Endothelial cell of umbilical vein (primary cell): ENCODE results near the gene PDLIM1.

Source experiments
- EZH2 ChIP-seq: IDR thresholded peaks from 2 replicates; pipeline ENCODE4 v1.6.1; 2012; ENCODE audit warnings: borderline replicate concordance, low read depth, mild to moderate bottlenecking, moderate library complexity, low read length, inconsistent platforms; ENCODE audit not compliant: severe bottlenecking
- POLR2A ChIP-seq: IDR thresholded peaks from 2 replicates; pipeline ENCODE4 v1.6.1; 2012; ENCODE audit warnings: low read depth, mild to moderate bottlenecking, control low read depth, low read length
- POLR2AphosphoS5 ChIP-seq: IDR thresholded peaks from 2 replicates; pipeline ENCODE4 v1.6.1; 2012; ENCODE audit warnings: low read depth, mild to moderate bottlenecking, control low read depth, low read length, moderate library complexity; ENCODE audit not compliant: insufficient read depth
- TF ChIP-seq, protein P1 (sequence below), 2 donors: IDR thresholded peaks; 1 replicate in 1 of 2; 2 replicates in 1 of 2; pipeline ENCODE4 v1.5.1; 2011; ENCODE audit warnings: low read length in 2 of 2, mild to moderate bottlenecking in 2 of 2, moderate library complexity in 2 of 2, control low read depth in 1 of 2, inconsistent platforms in 1 of 2, low read depth in 1 of 2; ENCODE audit not compliant: insufficient read depth in 1 of 2; ENCODE audit errors: extremely low read depth in 1 of 2

DNA sequence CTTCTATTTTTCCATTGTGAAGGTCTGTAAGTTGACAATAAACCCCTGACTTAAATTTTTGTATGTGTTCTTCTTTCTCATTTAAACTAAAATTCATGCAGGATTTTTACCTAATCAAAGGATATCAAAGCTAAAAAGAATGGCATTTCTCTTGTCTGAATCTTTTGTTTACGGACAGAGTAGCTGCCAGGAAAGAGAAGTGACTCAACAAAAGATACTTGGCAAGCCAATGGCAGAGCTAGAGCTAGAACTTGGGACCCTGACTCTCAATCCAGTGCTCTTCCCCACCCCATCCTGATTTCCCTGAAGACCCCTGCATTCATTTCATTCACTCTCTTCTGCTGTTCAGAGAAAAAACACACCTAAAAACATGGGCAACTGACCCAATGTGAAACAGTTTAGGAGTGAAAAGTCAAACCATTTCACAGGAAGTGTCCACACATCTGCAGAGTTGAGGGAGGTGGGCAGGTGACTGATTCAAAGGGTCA, 40.2 kb upstream of the PDLIM1 start:
- TF ChIP-seq, protein P1, sequence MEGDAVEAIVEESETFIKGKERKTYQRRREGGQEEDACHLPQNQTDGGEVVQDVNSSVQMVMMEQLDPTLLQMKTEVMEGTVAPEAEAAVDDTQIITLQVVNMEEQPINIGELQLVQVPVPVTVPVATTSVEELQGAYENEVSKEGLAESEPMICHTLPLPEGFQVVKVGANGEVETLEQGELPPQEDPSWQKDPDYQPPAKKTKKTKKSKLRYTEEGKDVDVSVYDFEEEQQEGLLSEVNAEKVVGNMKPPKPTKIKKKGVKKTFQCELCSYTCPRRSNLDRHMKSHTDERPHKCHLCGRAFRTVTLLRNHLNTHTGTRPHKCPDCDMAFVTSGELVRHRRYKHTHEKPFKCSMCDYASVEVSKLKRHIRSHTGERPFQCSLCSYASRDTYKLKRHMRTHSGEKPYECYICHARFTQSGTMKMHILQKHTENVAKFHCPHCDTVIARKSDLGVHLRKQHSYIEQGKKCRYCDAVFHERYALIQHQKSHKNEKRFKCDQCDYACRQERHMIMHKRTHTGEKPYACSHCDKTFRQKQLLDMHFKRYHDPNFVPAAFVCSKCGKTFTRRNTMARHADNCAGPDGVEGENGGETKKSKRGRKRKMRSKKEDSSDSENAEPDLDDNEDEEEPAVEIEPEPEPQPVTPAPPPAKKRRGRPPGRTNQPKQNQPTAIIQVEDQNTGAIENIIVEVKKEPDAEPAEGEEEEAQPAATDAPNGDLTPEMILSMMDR (IDR thresholded peaks at IDR 0.05; ENCODE audit: extremely low read depth in 1 of 2, insufficient read depth in 1 of 2, low read depth in 1 of 2, low read length in 2 of 2) = no peak
- TF ChIP-seq POLR2A (no peak), EZH2 (no peak), POLR2AphosphoS5 (no peak)
